GM19463 (cell line): ENCODE data around the gene ERFE.

Source experiments
- ATAC-seq: cut with Tn5 transposase; IDR thresholded peaks from one replicate; pipeline ENCODE4 v1.9.1; 2021; ENCODE audit warnings: mild to moderate bottlenecking, moderate library complexity; ENCODE audit not compliant: unreplicated experiment

The ERFE gene

GRCh38 chr2:238203973-238204683 is 45.4 kb downstream of the ERFE start:
- no peak for ATAC-seq

- no peak for ATAC-seq
Measured at GRCh38 chr2:238207006-238207405, 48.2 kb downstream of the ERFE start.

- no peak for ATAC-seq
Measured at GRCh38 chr2:238216651-238217184, 57.9 kb downstream of the ERFE start.
